ENCODE results near the gene FLRT2.

DNA sequence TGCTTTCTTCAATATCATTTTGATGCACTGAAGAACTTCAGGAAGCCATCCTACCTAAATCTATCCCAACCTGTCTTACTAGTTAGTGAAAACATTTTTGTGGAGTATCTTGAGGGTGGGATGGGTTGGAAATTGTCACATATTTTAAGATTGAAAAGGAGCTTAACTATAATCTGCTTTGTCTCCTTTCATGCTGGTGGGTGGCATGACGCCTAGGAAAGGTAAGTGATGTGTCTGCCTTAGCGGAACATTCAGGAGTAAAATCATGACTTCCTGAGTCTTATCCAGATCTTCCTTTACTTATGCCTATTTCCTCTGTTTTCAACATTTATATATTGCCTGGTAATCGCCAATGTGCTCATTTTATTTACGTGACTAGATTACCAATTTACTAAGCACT is 74.1 kb downstream of the FLRT2 start:
- TF ChIP-seq, protein P1, sequence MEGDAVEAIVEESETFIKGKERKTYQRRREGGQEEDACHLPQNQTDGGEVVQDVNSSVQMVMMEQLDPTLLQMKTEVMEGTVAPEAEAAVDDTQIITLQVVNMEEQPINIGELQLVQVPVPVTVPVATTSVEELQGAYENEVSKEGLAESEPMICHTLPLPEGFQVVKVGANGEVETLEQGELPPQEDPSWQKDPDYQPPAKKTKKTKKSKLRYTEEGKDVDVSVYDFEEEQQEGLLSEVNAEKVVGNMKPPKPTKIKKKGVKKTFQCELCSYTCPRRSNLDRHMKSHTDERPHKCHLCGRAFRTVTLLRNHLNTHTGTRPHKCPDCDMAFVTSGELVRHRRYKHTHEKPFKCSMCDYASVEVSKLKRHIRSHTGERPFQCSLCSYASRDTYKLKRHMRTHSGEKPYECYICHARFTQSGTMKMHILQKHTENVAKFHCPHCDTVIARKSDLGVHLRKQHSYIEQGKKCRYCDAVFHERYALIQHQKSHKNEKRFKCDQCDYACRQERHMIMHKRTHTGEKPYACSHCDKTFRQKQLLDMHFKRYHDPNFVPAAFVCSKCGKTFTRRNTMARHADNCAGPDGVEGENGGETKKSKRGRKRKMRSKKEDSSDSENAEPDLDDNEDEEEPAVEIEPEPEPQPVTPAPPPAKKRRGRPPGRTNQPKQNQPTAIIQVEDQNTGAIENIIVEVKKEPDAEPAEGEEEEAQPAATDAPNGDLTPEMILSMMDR (optimal IDR thresholded peaks at IDR 0.05 in 1 of 3, IDR thresholded peaks at IDR 0.05 in 1 of 3, conservative IDR thresholded peaks at IDR 0.05 in 1 of 3; ENCODE audit: extremely low read depth in 1 of 3, insufficient read depth in 2 of 3, low read length in 3 of 3): no peak
- TF ChIP-seq EZH2 (IDR thresholded peaks at IDR 0.05; ENCODE audit: low read length): no peak
